Fibroblast of pulmonary artery (primary cell): ENCODE measurements around the gene FOXN3.

Source experiments
- DNase-seq: peaks from one replicate; pipeline ENCODE4 v3.0.0-alpha.2; 2010; ENCODE audit warnings: low read depth
- H3K4me3 ChIP-seq: replicated peaks from 2 replicates; pipeline ENCODE4 v1.5.1; 2011; ENCODE audit warnings: low read depth, mild to moderate bottlenecking, control low read depth, low read length, moderate library complexity
- TF ChIP-seq, protein P1 (sequence below): IDR thresholded peaks from 2 replicates; pipeline ENCODE4 v1.5.1; 2011; ENCODE audit warnings: mild to moderate bottlenecking, control low read depth, low read length, inconsistent platforms; ENCODE audit errors: missing control alignments

The FOXN3 gene

DNA sequence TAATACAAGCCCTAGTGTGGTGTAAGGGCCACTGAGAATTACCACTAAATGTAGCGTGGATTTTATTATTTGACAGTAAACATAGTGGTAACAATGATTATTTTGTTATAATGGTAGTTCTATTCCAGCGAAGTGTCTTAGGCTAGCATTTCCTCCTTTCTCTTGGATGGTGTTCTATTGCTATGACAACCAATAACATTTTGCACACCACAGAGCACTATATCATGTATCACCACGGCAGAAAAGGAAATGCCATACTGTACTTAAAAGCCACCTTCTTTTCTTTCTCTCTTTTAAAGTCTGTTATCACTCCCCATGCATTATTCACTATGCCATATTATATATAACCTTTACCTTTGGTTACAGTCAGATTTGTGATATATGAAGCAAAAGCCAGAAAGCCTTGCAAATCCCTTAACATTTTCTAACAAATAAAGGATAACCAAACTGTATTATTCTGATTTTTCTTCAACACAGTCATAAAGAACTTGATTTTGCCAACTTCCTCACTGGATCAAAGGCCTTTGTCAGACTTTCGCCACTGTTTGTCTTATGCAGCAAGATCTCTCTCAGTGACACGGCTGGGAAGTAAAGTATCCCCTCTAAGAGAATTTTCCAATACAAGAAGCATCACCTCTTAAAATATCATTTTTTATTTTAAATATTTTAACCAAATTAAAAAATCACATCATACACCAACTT, 195.8 kb downstream of the FOXN3 start:
- H3K4me3 ChIP-seq = no peak overlapping the region
- TF ChIP-seq, protein P1, sequence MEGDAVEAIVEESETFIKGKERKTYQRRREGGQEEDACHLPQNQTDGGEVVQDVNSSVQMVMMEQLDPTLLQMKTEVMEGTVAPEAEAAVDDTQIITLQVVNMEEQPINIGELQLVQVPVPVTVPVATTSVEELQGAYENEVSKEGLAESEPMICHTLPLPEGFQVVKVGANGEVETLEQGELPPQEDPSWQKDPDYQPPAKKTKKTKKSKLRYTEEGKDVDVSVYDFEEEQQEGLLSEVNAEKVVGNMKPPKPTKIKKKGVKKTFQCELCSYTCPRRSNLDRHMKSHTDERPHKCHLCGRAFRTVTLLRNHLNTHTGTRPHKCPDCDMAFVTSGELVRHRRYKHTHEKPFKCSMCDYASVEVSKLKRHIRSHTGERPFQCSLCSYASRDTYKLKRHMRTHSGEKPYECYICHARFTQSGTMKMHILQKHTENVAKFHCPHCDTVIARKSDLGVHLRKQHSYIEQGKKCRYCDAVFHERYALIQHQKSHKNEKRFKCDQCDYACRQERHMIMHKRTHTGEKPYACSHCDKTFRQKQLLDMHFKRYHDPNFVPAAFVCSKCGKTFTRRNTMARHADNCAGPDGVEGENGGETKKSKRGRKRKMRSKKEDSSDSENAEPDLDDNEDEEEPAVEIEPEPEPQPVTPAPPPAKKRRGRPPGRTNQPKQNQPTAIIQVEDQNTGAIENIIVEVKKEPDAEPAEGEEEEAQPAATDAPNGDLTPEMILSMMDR = no peak
- DNase-seq = peak; percentile 81

DNA sequence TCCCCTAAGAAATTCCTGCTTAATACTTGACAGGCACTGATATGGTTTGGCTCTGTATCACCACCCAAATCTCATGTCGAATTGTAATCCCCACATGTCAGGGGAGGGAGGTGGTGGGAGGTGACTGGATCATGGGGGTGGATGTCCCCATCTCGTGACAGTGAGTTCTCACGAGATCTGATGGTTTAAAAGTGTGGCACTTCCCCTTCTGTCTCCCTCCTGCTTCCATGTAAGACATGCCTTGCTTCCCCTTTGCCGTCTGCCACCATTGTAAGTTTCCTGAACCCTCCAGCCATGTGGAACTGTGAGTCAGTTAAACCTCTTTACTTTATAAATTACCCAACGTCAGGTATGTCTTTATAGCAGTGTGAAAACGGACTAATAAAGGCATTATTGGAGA, 198.0 kb downstream of the FOXN3 start:
- no peak for DNase-seq

DNA sequence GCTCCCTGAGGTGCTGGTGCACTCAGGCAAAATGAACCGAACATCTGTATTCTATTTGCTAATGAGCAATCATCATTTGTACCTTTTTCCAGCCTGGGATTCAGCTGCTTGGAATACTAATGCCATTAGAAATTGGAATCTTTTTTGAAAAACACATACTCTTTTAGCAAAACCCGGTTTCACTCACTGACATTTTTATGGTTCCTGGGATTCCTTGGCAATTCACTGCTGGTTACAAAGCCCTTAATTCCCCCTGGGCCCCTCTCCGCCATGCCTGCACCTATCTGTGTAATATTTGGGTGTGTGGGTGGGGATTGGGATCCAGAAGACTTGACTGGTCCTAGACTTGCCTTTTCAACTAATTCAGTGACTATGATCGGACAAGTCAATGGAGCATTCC, 199.1 kb downstream of the FOXN3 start:
- no peak for DNase-seq
- no peak overlapping the region for H3K4me3 ChIP-seq
- TF ChIP-seq, protein P1 = no peak

More for the DNA sequence above, 198.0 kb downstream of the FOXN3 start:
- H3K4me3 ChIP-seq = no peak overlapping the region
- TF ChIP-seq, protein P1 = no peak

GRCh38 chr14:89215531-89215930, 201.5 kb downstream of the FOXN3 start:
- DNase-seq = no peak
- H3K4me3 ChIP-seq = no peak overlapping the region
- TF ChIP-seq, protein P1 = no peak

GRCh38 chr14:89215114-89215513, 201.9 kb downstream of the FOXN3 start:
- DNase-seq = no peak
- TF ChIP-seq, protein P1 = no peak
- no peak overlapping the region for H3K4me3 ChIP-seq

DNA sequence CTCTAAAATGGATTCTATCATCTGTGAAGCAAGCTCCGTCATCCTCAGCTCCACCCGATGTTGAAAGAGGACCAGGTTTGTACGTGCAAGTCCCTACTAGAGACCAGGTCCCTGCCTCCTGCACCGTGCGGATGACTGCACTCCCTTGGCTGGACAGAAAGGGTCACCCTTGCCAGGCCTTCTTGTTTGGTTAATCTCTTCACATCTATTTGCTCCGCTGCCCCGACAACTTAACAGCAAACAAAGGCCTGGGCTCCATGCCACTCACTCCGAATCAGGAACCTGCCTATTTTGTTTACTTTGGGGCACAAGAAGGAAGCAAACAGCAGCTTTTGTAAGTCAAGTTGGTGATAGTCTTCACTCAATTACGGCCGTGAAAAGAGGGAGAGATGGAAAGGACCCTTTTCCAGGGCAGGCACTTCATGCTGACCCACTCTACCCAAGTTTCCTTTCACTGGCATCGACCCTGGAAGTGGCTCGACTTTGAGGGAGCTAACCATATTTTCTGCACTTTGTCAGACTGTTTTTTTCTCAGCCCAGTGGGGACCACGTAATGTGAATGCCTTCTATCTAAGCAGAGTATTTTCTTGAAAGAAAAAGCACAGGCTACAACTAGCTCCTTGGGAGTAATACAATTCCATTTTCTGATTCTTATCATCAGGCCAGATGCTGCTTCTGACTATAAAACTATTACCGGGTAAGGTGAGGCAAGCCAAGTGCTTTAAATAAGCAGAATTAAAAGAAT, 202.6 kb downstream of the FOXN3 start:
- TF ChIP-seq, protein P1 = no peak
- H3K4me3 ChIP-seq = no peak overlapping the region
- no peak for DNase-seq
